T-helper 17 cell (primary cell): ENCODE measurements around the gene PMP22. TPM values are rescaled to one million over a fixed set of nuclear protein-coding genes. Genes with fewer than 3 reads are reported as not detected.

ENCODE experiments used
- ATAC-seq: fragments of 150-1000 bp; cut with Tn5 transposase; 2 replicates; pipeline ENCODE4 v1.10.0; 2021; ENCODE audit warnings: mild to moderate bottlenecking, moderate library complexity
- DNase-seq, 3 donors: peaks; one replicate each; pipeline versions ENCODE4 v3.0.0 to v3.0.0-alpha.2; 2020 to 2021
- H3K9me3 ChIP-seq: one replicate; pipeline ENCODE4 v1.7.0; 2013; ENCODE audit warnings: low read length, mild to moderate bottlenecking; ENCODE audit not compliant: control insufficient read depth, poor library complexity, severe bottlenecking
- H3K27ac Mint-ChIP-seq: one replicate; pipeline ENCODE4 v1.8.0; 2022; ENCODE audit warnings: mild to moderate bottlenecking, moderate library complexity, mixed read lengths
- H3K27me3 Mint-ChIP-seq: one replicate; pipeline ENCODE4 v1.8.0; 2022; ENCODE audit warnings: mixed read lengths
- H3K36me3 Mint-ChIP-seq: one replicate; pipeline ENCODE4 v1.8.0; 2022; ENCODE audit warnings: low read depth, mixed read lengths
- H3K4me1 Mint-ChIP-seq: one replicate; pipeline ENCODE4 v1.8.0; 2022; ENCODE audit warnings: mild to moderate bottlenecking, mixed read lengths
- H3K4me3 Mint-ChIP-seq: one replicate; pipeline ENCODE4 v1.8.0; 2022; ENCODE audit warnings: mild to moderate bottlenecking, moderate library complexity, mixed read lengths
- total RNA-seq, 4 donors: library from RNA in 2 of 4; stranded (reverse) in 2 of 4; gene quantifications; one replicate each; pipeline ENCODE4 v1.2.3 and lab custom pipeline; 2022 to 2026

The PMP22 gene
- total RNA-seq, 2 donors from 2014 or later: not detected

- Mint-ChIP-seq H3K4me1 (peaks cover 5% of the 10 kb centered on the region), H3K4me3 (no peak overlapping the region), H3K36me3 (no peaks in the 10 kb centered on the region), H3K27me3 (peaks cover 33% of the 10 kb centered on the region), H3K27ac (no peak overlapping the region)
- H3K9me3 ChIP-seq: no peaks in the 10 kb centered on the region
- DNase-seq (no peak), ATAC-seq (no peak)
Measured at GRCh38 chr17:15270628-15271381, 5.7 kb upstream of the PMP22 start.

- DNase-seq: no peak
- ATAC-seq: no peak
- Mint-ChIP-seq H3K27ac (no peak overlapping the region), H3K36me3 (no peaks in the 10 kb centered on the region), H3K4me3 (no peak overlapping the region), H3K4me1 (peaks cover 5% of the 10 kb centered on the region), H3K27me3 (peaks cover 44% of the 10 kb centered on the region)
- no peaks in the 10 kb centered on the region for H3K9me3 ChIP-seq
Measured at GRCh38 chr17:15269780-15270089, 4.6 kb upstream of the PMP22 start.

- peaks cover 49% of the 10 kb centered on the region for H3K27me3 Mint-ChIP-seq
Measured at GRCh38 chr17:15269087-15269779, 4.1 kb upstream of the PMP22 start.

GRCh38 chr17:15268461-15268860 is 3.3 kb upstream of the PMP22 start:
- peaks cover 49% of the 10 kb centered on the region for H3K27me3 Mint-ChIP-seq
- DNase-seq (no peak), ATAC-seq (no peak)
- no peaks in the 10 kb centered on the region for H3K36me3 Mint-ChIP-seq
- H3K27ac Mint-ChIP-seq: no peak overlapping the region
- H3K4me3 Mint-ChIP-seq: no peak overlapping the region
- H3K9me3 ChIP-seq: no peaks in the 10 kb centered on the region
- H3K4me1 Mint-ChIP-seq: peaks cover 5% of the 10 kb centered on the region

More at GRCh38 chr17:15269087-15269779, 4.1 kb upstream of the PMP22 start:
- Mint-ChIP-seq H3K4me1 (peaks cover 5% of the 10 kb centered on the region), H3K36me3 (no peaks in the 10 kb centered on the region), H3K4me3 (no peak overlapping the region), H3K27ac (no peak overlapping the region)
- H3K9me3 ChIP-seq: no peaks in the 10 kb centered on the region
- DNase-seq (no peak), ATAC-seq (no peak)

GRCh38 chr17:15267996-15268395 is 2.9 kb upstream of the PMP22 start:
- no peaks in the 10 kb centered on the region for H3K9me3 ChIP-seq
- H3K36me3 Mint-ChIP-seq: no peaks in the 10 kb centered on the region
- H3K27ac Mint-ChIP-seq: no peak overlapping the region
- H3K4me1 Mint-ChIP-seq: peaks cover 5% of the 10 kb centered on the region
- no peak for ATAC-seq
- H3K4me3 Mint-ChIP-seq: no peak overlapping the region
- DNase-seq: no peak
- H3K27me3 Mint-ChIP-seq: peaks cover 52% of the 10 kb centered on the region

- no peak for ATAC-seq
- H3K36me3 Mint-ChIP-seq: no peaks in the 10 kb centered on the region
- no peaks in the 10 kb centered on the region for H3K9me3 ChIP-seq
- no peak overlapping the region for H3K27ac Mint-ChIP-seq
- no peak for DNase-seq
- peaks cover 66% of the 10 kb centered on the region for H3K27me3 Mint-ChIP-seq
- H3K4me1 Mint-ChIP-seq: peaks cover 7% of the 10 kb centered on the region
- no peak overlapping the region for H3K4me3 Mint-ChIP-seq
Measured at GRCh38 chr17:15266325-15267125, 1.4 kb upstream of the PMP22 start.

- ATAC-seq (no peak), DNase-seq (no peak)
- H3K4me1 Mint-ChIP-seq: peaks cover 10% of the 10 kb centered on the region
- no peak overlapping the region for H3K27ac Mint-ChIP-seq
- H3K36me3 Mint-ChIP-seq: no peaks in the 10 kb centered on the region
- no peaks in the 10 kb centered on the region for H3K9me3 ChIP-seq
- H3K27me3 Mint-ChIP-seq: peaks cover 80% of the 10 kb centered on the region
- no peak overlapping the region for H3K4me3 Mint-ChIP-seq
Measured at GRCh38 chr17:15264542-15264941, 584 bp downstream of the PMP22 start.

GRCh38 chr17:15263680-15264079 is 1.4 kb downstream of the PMP22 start:
- H3K4me1 Mint-ChIP-seq: peaks cover 10% of the 10 kb centered on the region
- no peaks in the 10 kb centered on the region for H3K9me3 ChIP-seq
- no peaks in the 10 kb centered on the region for H3K36me3 Mint-ChIP-seq
- ATAC-seq: no peak
- H3K4me3 Mint-ChIP-seq: no peak overlapping the region
- H3K27me3 Mint-ChIP-seq: peaks cover 83% of the 10 kb centered on the region
- no peak for DNase-seq
- no peak overlapping the region for H3K27ac Mint-ChIP-seq

- Mint-ChIP-seq H3K4me1 (peaks cover 10% of the 10 kb centered on the region), H3K27ac (no peak overlapping the region), H3K4me3 (no peak overlapping the region), H3K27me3 (peaks cover 84% of the 10 kb centered on the region), H3K36me3 (no peaks in the 10 kb centered on the region)
- H3K9me3 ChIP-seq: no peaks in the 10 kb centered on the region
- DNase-seq: no peak
- ATAC-seq: no peak
Measured at GRCh38 chr17:15263206-15263579, 1.9 kb downstream of the PMP22 start.

- no peak for DNase-seq
- peaks cover 84% of the 10 kb centered on the region for H3K27me3 Mint-ChIP-seq
- peaks cover 10% of the 10 kb centered on the region for H3K4me1 Mint-ChIP-seq
- no peaks in the 10 kb centered on the region for H3K36me3 Mint-ChIP-seq
- no peaks in the 10 kb centered on the region for H3K9me3 ChIP-seq
- ATAC-seq: no peak
- H3K27ac Mint-ChIP-seq: no peak overlapping the region
- peak overlapping the region; percentile 28 for H3K4me3 Mint-ChIP-seq
Measured at GRCh38 chr17:15262291-15263205, 2.6 kb downstream of the PMP22 start.

- H3K27ac Mint-ChIP-seq: no peak overlapping the region
- no peaks in the 10 kb centered on the region for H3K36me3 Mint-ChIP-seq
- peak overlapping the region; percentile 28 for H3K4me3 Mint-ChIP-seq
- H3K4me1 Mint-ChIP-seq: peaks cover 10% of the 10 kb centered on the region
- peaks cover 84% of the 10 kb centered on the region for H3K27me3 Mint-ChIP-seq
- ATAC-seq (no peak), DNase-seq (no peak)
- no peaks in the 10 kb centered on the region for H3K9me3 ChIP-seq
Measured at GRCh38 chr17:15261802-15262290, 3.3 kb downstream of the PMP22 start.

- no peaks in the 10 kb centered on the region for H3K36me3 Mint-ChIP-seq
- no peak overlapping the region for H3K27ac Mint-ChIP-seq
- H3K4me3 Mint-ChIP-seq: no peak overlapping the region
- ATAC-seq (no peak), DNase-seq (no peak)
- H3K27me3 Mint-ChIP-seq: peaks cover 83% of the 10 kb centered on the region
- H3K4me1 Mint-ChIP-seq: peaks cover 10% of the 10 kb centered on the region
- no peaks in the 10 kb centered on the region for H3K9me3 ChIP-seq
Measured at GRCh38 chr17:15261258-15261801, 3.8 kb downstream of the PMP22 start.
